HPDE6-E6E7 (cell line): Measurements from ENCODE around the gene CCDC138.
"Not testable (repeated sequence)": the region's sequence is repeated elsewhere in the genome, so short reads cannot be mapped to it uniquely, and the experiment has no call there.

Experiments
- DNase-seq: peaks from one replicate; pipeline ENCODE4 v3.0.0; 2011; ENCODE audit warnings: missing footprints; ENCODE audit errors: extremely low spot score

The CCDC138 gene

GRCh38 chr2:108786354-108787215 lies at the start of gene CCDC138:
TSS of gene CCDC138 (plus strand) at chr2:108786771. CDS start at chr2:108786823, 52 bp downstream.
- peak; percentile 86 for DNase-seq

GRCh38 chr2:108757973-108758372 lies 28.6 kb upstream of the CCDC138 start:
- DNase-seq = not testable (repeated sequence)

GRCh38 chr2:108762618-108763017 lies 24.0 kb upstream of the CCDC138 start:
- not testable (repeated sequence) for DNase-seq

- not testable (repeated sequence) for DNase-seq
Measured at GRCh38 chr2:108766671-108767070, 19.9 kb upstream of the CCDC138 start.

- not testable (repeated sequence) for DNase-seq
Measured at GRCh38 chr2:108767859-108768258, 18.7 kb upstream of the CCDC138 start.

- no peak for DNase-seq
Measured at GRCh38 chr2:108776475-108776874, 10.1 kb upstream of the CCDC138 start.

GRCh38 chr2:108778857-108779256 lies 7.7 kb upstream of the CCDC138 start:
- DNase-seq = no peak

- no peak for DNase-seq
Measured at GRCh38 chr2:108786008-108786353, 590 bp upstream of the CCDC138 start.

- no peak for DNase-seq
Measured at GRCh38 chr2:108787216-108787541, 608 bp downstream of the CCDC138 start.

GRCh38 chr2:108803045-108803736 lies 16.6 kb downstream of the CCDC138 start:
- DNase-seq = no peak

- no peak for DNase-seq
Measured at GRCh38 chr2:108805032-108805431, 18.5 kb downstream of the CCDC138 start.

- DNase-seq = no peak
Measured at GRCh38 chr2:108805782-108806181, 19.2 kb downstream of the CCDC138 start.

- DNase-seq = no peak
Measured at GRCh38 chr2:108806371-108807113, 20.0 kb downstream of the CCDC138 start.

GRCh38 chr2:108809936-108810335 lies 23.4 kb downstream of the CCDC138 start:
- no peak for DNase-seq

GRCh38 chr2:108810993-108811957 lies 24.7 kb downstream of the CCDC138 start:
- no peak for DNase-seq

GRCh38 chr2:108813732-108814131 lies 27.2 kb downstream of the CCDC138 start:
- DNase-seq = no peak

GRCh38 chr2:108820482-108820881 lies 33.9 kb downstream of the CCDC138 start:
- DNase-seq = no peak

GRCh38 chr2:108823286-108823685 lies 36.7 kb downstream of the CCDC138 start:
- no peak for DNase-seq

- DNase-seq = no peak
Measured at GRCh38 chr2:108824316-108825070, 37.9 kb downstream of the CCDC138 start.

- no peak for DNase-seq
Measured at GRCh38 chr2:108825254-108825653, 38.7 kb downstream of the CCDC138 start.

GRCh38 chr2:108825736-108826135 lies 39.2 kb downstream of the CCDC138 start:
- no peak for DNase-seq
